ENCODE data around the gene ATG16L2.

The ATG16L2 gene

GRCh38 chr11:72793425-72794367 lies 20.5 kb upstream of the ATG16L2 start, which contains the start of gene STARD10 (continued):
- TF ChIP-seq ZNF391 (tag by site-specific recombination; IDR thresholded peaks at IDR 0.05; ENCODE audit: borderline replicate concordance, low read depth), result peak; percentile 72; the same call in 1 of the 2 replicates
- peak; percentile 86 for TF ChIP-seq SP2 (tag by site-specific recombination; IDR thresholded peaks at IDR 0.05)
- TF ChIP-seq REPIN1 (tag by site-specific recombination; IDR thresholded peaks at IDR 0.05; ENCODE audit: low read depth), result no peak
- TF ChIP-seq ZNF660 (tag by site-specific recombination; IDR thresholded peaks at IDR 0.05), result peak; percentile 66
- TF ChIP-seq ZNF704 (tag by site-specific recombination; IDR thresholded peaks at IDR 0.05), result no peak
- TF ChIP-seq GLI4 (tag by site-specific recombination; IDR thresholded peaks at IDR 0.05), result no peak
- TF ChIP-seq ZNF600 (tag by site-specific recombination; IDR thresholded peaks at IDR 0.05), result peak; percentile 100
- no peak for TF ChIP-seq ZNF148 (tag by site-specific recombination; IDR thresholded peaks at IDR 0.05; ENCODE audit: borderline replicate concordance)
- peak; percentile 43; the same call in 1 of the 2 replicates for TF ChIP-seq ZNF394 (tag by site-specific recombination; IDR thresholded peaks at IDR 0.05; ENCODE audit: borderline replicate concordance)
- TF ChIP-seq ZNF280C (tag by site-specific recombination; IDR thresholded peaks at IDR 0.05), result no peak
- TF ChIP-seq OVOL3 (tag by site-specific recombination; IDR thresholded peaks at IDR 0.05), result peak; percentile 92
- 0 out of 2 replicates have a peak, but pooled peaks have one; percentile 24 for TF ChIP-seq ZNF610 (tag by site-specific recombination; IDR thresholded peaks at IDR 0.05; ENCODE audit: borderline replicate concordance)
- peak; percentile 84 for TF ChIP-seq INSM2 (tag by site-specific recombination; IDR thresholded peaks at IDR 0.05)
- peak; percentile 75 for TF ChIP-seq ZBTB26 (tag by site-specific recombination; optimal IDR thresholded peaks at IDR 0.05)
- no peak; the same call in 1 of the 2 replicates for TF ChIP-seq ZNF324 (tag by site-specific recombination; IDR thresholded peaks at IDR 0.05)
- TF ChIP-seq YY2 (tag by site-specific recombination; IDR thresholded peaks at IDR 0.05), result peak; percentile 85
- peak; percentile 99 for TF ChIP-seq CTCF (tag by site-specific recombination; IDR thresholded peaks at IDR 0.05)
- TF ChIP-seq ZNF639 (tag by site-specific recombination; IDR thresholded peaks at IDR 0.05), result peak; percentile 64; the same call in 1 of the 2 replicates
- peak; percentile 59; the same call in 1 of the 2 replicates for TF ChIP-seq ZBTB21 (tag by site-specific recombination; IDR thresholded peaks at IDR 0.05)
- no peak for TF ChIP-seq ZNF169 (tag by site-specific recombination; IDR thresholded peaks at IDR 0.05)
- TF ChIP-seq HOXD13 (CRISPR knock-in tag; IDR thresholded peaks at IDR 0.05; ENCODE audit: borderline replicate concordance), result no peak
- no peak for TF ChIP-seq ZNF837 (tag by site-specific recombination; IDR thresholded peaks at IDR 0.05)
- peak; percentile 82 for TF ChIP-seq PATZ1 (tag by site-specific recombination; IDR thresholded peaks at IDR 0.05)

Data from HEK293 (cell line).